HL-60 (cell line): ENCODE data around the gene MST1.

ENCODE experiments used
- DNase-seq, 2 experiments: peaks; one replicate each; pipeline ENCODE4 v3.0.0-alpha.2; 2010 to 2020; ENCODE audit warnings: low read depth in 1 of 2, low spot score in 1 of 2
- H3K27ac ChIP-seq: fragments of 250-450 bp; sonication (Bioruptor Pico); replicated peaks from 2 replicates; pipeline ENCODE4 v1.5.1; 2020; ENCODE audit warnings: mild to moderate bottlenecking, moderate library complexity
- H3K27me3 ChIP-seq: fragments of 250-450 bp; sonication (Bioruptor Pico); 2 replicates; pipeline ENCODE4 v1.5.1; 2021; ENCODE audit warnings: mild to moderate bottlenecking, moderate library complexity; ENCODE audit not compliant: insufficient read depth, poor library complexity, severe bottlenecking
- H3K4me3 ChIP-seq: replicated peaks from 2 replicates; pipeline ENCODE4 v1.5.1; 2011; ENCODE audit warnings: mild to moderate bottlenecking, control low read depth, low read length; ENCODE audit not compliant: insufficient read depth
- CTCF ChIP-seq: IDR thresholded peaks from one replicate; pipeline ENCODE4 v1.5.1; 2011; ENCODE audit warnings: low read length, control low read depth, inconsistent platforms; ENCODE audit not compliant: insufficient read depth
- GABPA ChIP-seq: IDR thresholded peaks from 2 replicates; pipeline ENCODE4 v1.6.1; 2012; ENCODE audit warnings: low read depth
- POLR2AphosphoS5 ChIP-seq: IDR thresholded peaks from 2 replicates; pipeline ENCODE4 v1.6.1; 2012; ENCODE audit warnings: low read depth
- SPI1 ChIP-seq: IDR thresholded peaks from 2 replicates; pipeline ENCODE4 v1.6.1; 2012; ENCODE audit warnings: low read depth, mild to moderate bottlenecking, borderline replicate concordance
- TF ChIP-seq, protein P1 (sequence below): IDR thresholded peaks from 2 replicates; pipeline ENCODE4 v1.6.1; 2012; ENCODE audit warnings: low read depth; ENCODE audit not compliant: insufficient replicate concordance

Gene MST1

DNA sequence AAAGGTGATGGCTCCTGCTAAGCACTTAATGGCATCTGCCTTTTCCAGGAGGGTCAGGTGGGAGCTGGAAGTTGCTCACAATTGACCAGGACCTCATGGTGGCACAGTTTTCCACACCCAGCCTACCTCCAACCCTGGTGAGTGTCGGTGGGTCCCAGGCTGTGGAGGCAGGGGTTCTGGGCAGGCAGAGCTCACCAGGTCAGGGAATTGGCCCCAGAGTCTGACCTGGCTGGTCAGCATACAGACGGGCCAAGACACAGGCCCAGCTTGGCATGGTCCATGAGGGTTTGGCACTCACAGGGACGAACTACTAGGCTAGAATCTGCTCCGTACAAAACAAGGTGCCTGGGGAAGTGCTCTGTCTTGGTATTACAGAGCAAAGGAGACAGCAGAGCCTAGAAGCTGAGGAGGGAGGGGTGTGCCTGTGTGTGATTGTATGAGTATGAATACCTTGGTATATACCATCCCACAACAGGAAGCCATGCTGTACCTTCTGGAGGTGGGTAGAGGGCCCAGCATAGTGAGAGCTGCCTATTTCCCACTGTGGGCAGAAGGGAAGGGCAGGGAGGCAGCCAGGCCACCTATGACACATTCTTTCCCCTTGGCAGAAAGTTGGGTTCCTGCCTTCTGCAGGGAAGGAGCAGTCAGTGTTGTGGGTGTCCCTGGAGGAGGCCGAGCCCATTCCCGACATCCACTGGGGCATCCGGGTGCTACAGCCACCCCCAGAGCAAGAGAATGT is 8.6 kb downstream of the MST1 start:
- TF ChIP-seq GABPA = no peak
- no peak for TF ChIP-seq SPI1
- TF ChIP-seq POLR2AphosphoS5 = 0 out of 2 replicates have a peak, but pooled peaks have one; percentile 1
- TF ChIP-seq, protein P1, sequence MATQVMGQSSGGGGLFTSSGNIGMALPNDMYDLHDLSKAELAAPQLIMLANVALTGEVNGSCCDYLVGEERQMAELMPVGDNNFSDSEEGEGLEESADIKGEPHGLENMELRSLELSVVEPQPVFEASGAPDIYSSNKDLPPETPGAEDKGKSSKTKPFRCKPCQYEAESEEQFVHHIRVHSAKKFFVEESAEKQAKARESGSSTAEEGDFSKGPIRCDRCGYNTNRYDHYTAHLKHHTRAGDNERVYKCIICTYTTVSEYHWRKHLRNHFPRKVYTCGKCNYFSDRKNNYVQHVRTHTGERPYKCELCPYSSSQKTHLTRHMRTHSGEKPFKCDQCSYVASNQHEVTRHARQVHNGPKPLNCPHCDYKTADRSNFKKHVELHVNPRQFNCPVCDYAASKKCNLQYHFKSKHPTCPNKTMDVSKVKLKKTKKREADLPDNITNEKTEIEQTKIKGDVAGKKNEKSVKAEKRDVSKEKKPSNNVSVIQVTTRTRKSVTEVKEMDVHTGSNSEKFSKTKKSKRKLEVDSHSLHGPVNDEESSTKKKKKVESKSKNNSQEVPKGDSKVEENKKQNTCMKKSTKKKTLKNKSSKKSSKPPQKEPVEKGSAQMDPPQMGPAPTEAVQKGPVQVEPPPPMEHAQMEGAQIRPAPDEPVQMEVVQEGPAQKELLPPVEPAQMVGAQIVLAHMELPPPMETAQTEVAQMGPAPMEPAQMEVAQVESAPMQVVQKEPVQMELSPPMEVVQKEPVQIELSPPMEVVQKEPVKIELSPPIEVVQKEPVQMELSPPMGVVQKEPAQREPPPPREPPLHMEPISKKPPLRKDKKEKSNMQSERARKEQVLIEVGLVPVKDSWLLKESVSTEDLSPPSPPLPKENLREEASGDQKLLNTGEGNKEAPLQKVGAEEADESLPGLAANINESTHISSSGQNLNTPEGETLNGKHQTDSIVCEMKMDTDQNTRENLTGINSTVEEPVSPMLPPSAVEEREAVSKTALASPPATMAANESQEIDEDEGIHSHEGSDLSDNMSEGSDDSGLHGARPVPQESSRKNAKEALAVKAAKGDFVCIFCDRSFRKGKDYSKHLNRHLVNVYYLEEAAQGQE = no peak
- TF ChIP-seq CTCF = no peak
- DNase-seq = no peak
- H3K4me3 ChIP-seq = no peak overlapping the region
- H3K27ac ChIP-seq = no peak overlapping the region
- H3K27me3 ChIP-seq = no peaks in the 10 kb centered on the region

DNA sequence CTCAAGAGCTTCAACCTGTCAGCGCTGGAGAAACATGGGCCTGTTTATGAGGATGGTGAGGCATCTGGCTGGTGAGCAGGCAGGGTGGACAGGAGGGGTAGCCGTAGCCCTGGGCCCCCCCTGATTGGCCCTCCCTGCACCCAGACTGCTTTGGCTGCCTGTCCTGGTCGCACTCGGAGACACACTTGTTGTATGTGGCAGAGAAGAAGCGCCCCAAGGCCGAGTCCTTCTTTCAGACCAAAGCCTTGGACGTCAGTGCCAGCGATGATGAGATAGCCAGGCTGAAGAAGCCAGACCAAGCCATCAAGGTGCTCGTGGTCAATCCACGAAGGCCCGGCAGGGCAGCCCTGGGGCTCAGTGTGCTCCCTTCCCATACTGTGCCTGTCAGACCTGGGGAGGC is 13.4 kb downstream of the MST1 start:
- no peak for DNase-seq
- Histone ChIP-seq H3K27ac (no peak overlapping the region), H3K4me3 (no peak overlapping the region), H3K27me3 (no peaks in the 10 kb centered on the region)
- TF ChIP-seq POLR2AphosphoS5 = no peak
- TF ChIP-seq, protein P1 = no peak
- TF ChIP-seq GABPA = no peak
- TF ChIP-seq CTCF = no peak
- no peak for TF ChIP-seq SPI1

DNA sequence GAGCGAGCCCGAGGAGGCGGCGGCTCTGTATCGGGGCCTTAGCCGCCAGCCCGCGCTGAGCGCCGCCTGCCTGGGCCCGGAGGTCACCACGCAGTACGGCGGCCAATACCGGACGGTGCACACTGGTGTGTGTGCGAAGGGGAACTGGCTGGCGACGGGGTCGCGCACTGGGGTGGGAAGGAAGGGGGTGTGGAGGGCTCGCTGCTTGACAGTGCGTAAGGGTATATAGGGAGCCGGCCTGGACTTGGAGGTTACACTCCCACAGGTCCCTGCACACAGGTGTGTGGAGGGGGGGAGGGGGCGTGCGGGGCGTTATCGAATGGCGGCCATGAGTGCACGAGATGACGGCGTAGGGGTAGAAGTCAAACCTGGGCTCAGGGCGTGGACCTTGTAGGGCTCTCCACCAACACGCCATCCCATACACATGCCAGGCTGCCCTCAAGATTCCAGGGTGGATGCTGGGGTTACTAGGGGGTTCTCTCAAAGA is 14.7 kb downstream of the MST1 start:
- TF ChIP-seq POLR2AphosphoS5 (0 out of 2 replicates have a peak, but pooled peaks have one; percentile 2), SPI1 (peak; percentile 32; the same call in 1 of the 2 replicates), GABPA (no peak)
- TF ChIP-seq, protein P1 = no peak
- Histone ChIP-seq H3K4me3 (peak overlapping the region; percentile 89), H3K27ac (peak overlapping the region; percentile 98), H3K27me3 (no peaks in the 10 kb centered on the region)
- no peak for DNase-seq
